Memory B cell (primary cell): ENCODE measurements around the gene PLD1.
A peak's percentile ranks its signal among the peaks of the same experiment; 100 is the strongest.
"Not testable (repeated sequence)": the region's sequence is repeated elsewhere in the genome, so short reads cannot be mapped to it uniquely, and the experiment has no call there.

ENCODE experiments used
- ATAC-seq: fragments of 150-1000 bp; cut with Tn5 transposase; 2 replicates; pipeline ENCODE4 v1.10.0; 2021; ENCODE audit warnings: low read depth, mild to moderate bottlenecking, moderate library complexity
- DNase-seq, 2 donors: peaks; one replicate each; pipeline ENCODE4 v3.0.0; 2022; ENCODE audit warnings: low spot score in 2 of 2
- H3K27ac Mint-ChIP-seq: one replicate; pipeline ENCODE4 v1.8.0; 2022; ENCODE audit warnings: mild to moderate bottlenecking, moderate library complexity, mixed read lengths
- H3K27me3 Mint-ChIP-seq: one replicate; pipeline ENCODE4 v1.8.0; 2022; ENCODE audit warnings: mixed read lengths
- H3K36me3 Mint-ChIP-seq: one replicate; pipeline ENCODE4 v1.8.0; 2022; ENCODE audit warnings: mild to moderate bottlenecking, mixed read lengths
- H3K4me1 Mint-ChIP-seq: one replicate; pipeline ENCODE4 v1.8.0; 2022; ENCODE audit warnings: mixed read lengths
- H3K4me3 Mint-ChIP-seq: one replicate; pipeline ENCODE4 v1.8.0; 2022; ENCODE audit warnings: mild to moderate bottlenecking, moderate library complexity, mixed read lengths
- H3K9me3 Mint-ChIP-seq: one replicate; pipeline ENCODE4 v1.8.0; 2022; ENCODE audit warnings: mixed read lengths

Gene PLD1

DNA sequence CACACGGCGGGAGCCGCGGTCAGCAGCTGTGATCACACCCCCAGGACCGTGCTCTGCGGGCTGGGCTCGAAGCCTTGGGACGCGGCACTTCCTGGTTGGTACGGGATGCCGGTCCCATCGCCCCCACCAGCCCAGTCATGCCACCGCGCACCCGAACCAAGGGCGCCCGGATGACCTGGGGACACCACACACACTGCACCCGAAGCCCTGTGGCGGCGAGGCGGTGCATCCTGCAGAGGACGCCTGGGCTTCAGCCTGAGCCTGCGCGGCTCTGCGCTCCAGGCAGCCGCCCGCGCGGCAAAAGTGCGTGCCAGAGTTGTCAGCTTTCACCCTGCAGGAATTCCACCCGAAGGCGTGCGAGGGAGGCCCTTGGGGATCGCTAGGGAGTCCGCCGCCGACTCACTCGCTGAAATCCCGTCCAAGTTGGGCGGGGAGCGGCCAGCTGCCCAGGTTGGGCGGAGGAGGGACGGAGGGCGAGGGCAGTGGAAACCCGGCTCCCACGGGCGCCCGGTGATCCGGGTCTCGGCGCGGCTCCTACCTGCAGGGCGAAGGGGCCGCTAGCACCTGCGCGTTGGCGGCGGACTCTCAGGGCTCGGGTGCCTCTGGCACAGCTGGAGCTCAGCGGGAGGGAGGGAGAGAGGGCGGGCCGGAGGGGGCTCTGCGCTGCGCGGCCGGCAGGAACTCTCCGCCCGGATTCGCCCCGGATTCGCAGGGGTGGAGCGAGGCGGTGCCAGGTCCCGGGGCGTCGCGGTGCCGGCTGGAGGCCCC is at the start of gene PLD1:
Gene PLD1 (minus strand): TSS at position 623 of the 768 bp plus-strand sequence. CDS start 72,432 bp downstream, outside the sequence.
- no peak within 1 kb of the TSS for H3K27ac Mint-ChIP-seq
- ATAC-seq (peak; percentile 34), DNase-seq (no peak)
- H3K36me3 Mint-ChIP-seq: peaks cover 5% of the 10 kb centered on the region
- peak within 1 kb of the TSS; percentile 59 for H3K4me3 Mint-ChIP-seq
- H3K4me1 Mint-ChIP-seq: peaks cover 6% of the 10 kb centered on the region
- H3K9me3 Mint-ChIP-seq: peaks cover 2% of the 10 kb centered on the region
- peaks cover 21% of the 10 kb centered on the region for H3K27me3 Mint-ChIP-seq

GRCh38 chr3:171858770-171859169 is 48.5 kb upstream of the PLD1 start:
- not testable (repeated sequence) for H3K27ac Mint-ChIP-seq

GRCh38 chr3:171854649-171855305 is 44.5 kb upstream of the PLD1 start:
- Mint-ChIP-seq H3K36me3 (no peaks in the 10 kb centered on the region), H3K4me1 (no peaks in the 10 kb centered on the region), H3K27ac (no peak overlapping the region), H3K4me3 (no peak overlapping the region), H3K27me3 (peaks cover 1% of the 10 kb centered on the region), H3K9me3 (no peaks in the 10 kb centered on the region)
- ATAC-seq: no peak
- no peak for DNase-seq

More at GRCh38 chr3:171858770-171859169, 48.5 kb upstream of the PLD1 start:
- H3K4me1 Mint-ChIP-seq, H3K9me3 Mint-ChIP-seq, ATAC-seq, DNase-seq, H3K4me3 Mint-ChIP-seq, H3K36me3 Mint-ChIP-seq, H3K27me3 Mint-ChIP-seq: not testable (repeated sequence)

GRCh38 chr3:171851660-171852058 is 41.4 kb upstream of the PLD1 start:
- Mint-ChIP-seq H3K36me3 (no peaks in the 10 kb centered on the region), H3K27ac (no peak overlapping the region), H3K27me3 (peaks cover 4% of the 10 kb centered on the region), H3K4me1 (no peaks in the 10 kb centered on the region), H3K9me3 (no peaks in the 10 kb centered on the region), H3K4me3 (no peak overlapping the region)
- ATAC-seq: no peak
- no peak for DNase-seq

DNA sequence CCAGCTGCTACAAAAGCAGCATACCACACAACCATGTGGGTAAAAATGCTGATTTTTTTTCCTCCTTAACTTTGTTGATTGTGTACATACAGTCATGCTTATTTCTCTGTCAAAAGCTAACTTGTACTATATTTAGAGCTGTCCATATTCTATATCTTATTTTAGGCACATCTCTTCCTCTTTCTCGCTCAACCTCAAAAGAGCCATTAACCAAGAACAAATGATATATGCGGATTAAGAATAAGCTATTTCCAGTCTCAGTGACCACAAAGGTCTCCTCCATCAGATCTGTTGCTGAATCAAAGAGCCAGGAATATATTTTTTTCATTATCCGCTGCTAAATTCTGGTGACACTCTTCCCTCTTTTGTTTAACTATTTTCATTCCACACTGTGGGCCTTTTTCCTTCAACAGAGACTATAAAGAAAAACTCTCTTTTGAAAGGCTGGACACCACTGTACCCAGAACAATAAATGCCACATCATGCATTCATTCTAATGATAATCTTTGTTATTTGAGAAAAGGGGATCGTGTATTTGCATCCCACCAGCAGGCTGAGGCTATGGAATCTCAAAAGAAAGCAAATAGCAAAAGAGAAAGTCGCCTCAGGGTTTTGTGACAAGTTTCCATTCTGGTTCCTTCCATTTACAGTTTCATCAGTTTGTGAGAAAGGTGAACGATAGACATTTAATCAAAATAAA is 40.8 kb upstream of the PLD1 start:
- no peaks in the 10 kb centered on the region for H3K4me1 Mint-ChIP-seq
- no peak for ATAC-seq
- no peaks in the 10 kb centered on the region for H3K36me3 Mint-ChIP-seq
- peaks cover 5% of the 10 kb centered on the region for H3K27me3 Mint-ChIP-seq
- peaks cover under 1% of the 10 kb centered on the region for H3K9me3 Mint-ChIP-seq
- H3K4me3 Mint-ChIP-seq: no peak overlapping the region
- no peak for DNase-seq
- H3K27ac Mint-ChIP-seq: no peak overlapping the region

GRCh38 chr3:171850320-171850959 is 40.2 kb upstream of the PLD1 start:
- Mint-ChIP-seq H3K27ac (no peak overlapping the region), H3K4me1 (no peaks in the 10 kb centered on the region), H3K9me3 (peaks cover 3% of the 10 kb centered on the region), H3K4me3 (no peak overlapping the region), H3K27me3 (peaks cover 7% of the 10 kb centered on the region), H3K36me3 (no peaks in the 10 kb centered on the region)
- ATAC-seq (no peak), DNase-seq (no peak)

- peaks cover 3% of the 10 kb centered on the region for H3K9me3 Mint-ChIP-seq
- DNase-seq (no peak), ATAC-seq (no peak)
- no peak overlapping the region for H3K4me3 Mint-ChIP-seq
- peaks cover 7% of the 10 kb centered on the region for H3K27me3 Mint-ChIP-seq
- H3K27ac Mint-ChIP-seq: no peak overlapping the region
- no peaks in the 10 kb centered on the region for H3K4me1 Mint-ChIP-seq
- no peaks in the 10 kb centered on the region for H3K36me3 Mint-ChIP-seq
Measured at GRCh38 chr3:171849617-171850319, 39.5 kb upstream of the PLD1 start.

- DNase-seq (no peak), ATAC-seq (no peak)
- Mint-ChIP-seq H3K36me3 (no peaks in the 10 kb centered on the region), H3K9me3 (peaks cover 3% of the 10 kb centered on the region), H3K4me1 (no peaks in the 10 kb centered on the region), H3K4me3 (no peak overlapping the region), H3K27me3 (peaks cover 7% of the 10 kb centered on the region), H3K27ac (no peak overlapping the region)
Measured at GRCh38 chr3:171847595-171848259, 37.4 kb upstream of the PLD1 start.

- peaks cover 3% of the 10 kb centered on the region for H3K9me3 Mint-ChIP-seq
- no peak overlapping the region for H3K4me3 Mint-ChIP-seq
- DNase-seq: no peak
- peaks cover 7% of the 10 kb centered on the region for H3K27me3 Mint-ChIP-seq
- no peaks in the 10 kb centered on the region for H3K4me1 Mint-ChIP-seq
- ATAC-seq: no peak
- no peak overlapping the region for H3K27ac Mint-ChIP-seq
- H3K36me3 Mint-ChIP-seq: no peaks in the 10 kb centered on the region
Measured at GRCh38 chr3:171847133-171847532, 36.9 kb upstream of the PLD1 start.

GRCh38 chr3:171846597-171846996 is 36.3 kb upstream of the PLD1 start:
- Mint-ChIP-seq H3K4me3 (no peak overlapping the region), H3K9me3 (peaks cover 3% of the 10 kb centered on the region), H3K27ac (no peak overlapping the region), H3K4me1 (no peaks in the 10 kb centered on the region), H3K27me3 (peaks cover 7% of the 10 kb centered on the region), H3K36me3 (no peaks in the 10 kb centered on the region)
- no peak for DNase-seq
- no peak for ATAC-seq

DNA sequence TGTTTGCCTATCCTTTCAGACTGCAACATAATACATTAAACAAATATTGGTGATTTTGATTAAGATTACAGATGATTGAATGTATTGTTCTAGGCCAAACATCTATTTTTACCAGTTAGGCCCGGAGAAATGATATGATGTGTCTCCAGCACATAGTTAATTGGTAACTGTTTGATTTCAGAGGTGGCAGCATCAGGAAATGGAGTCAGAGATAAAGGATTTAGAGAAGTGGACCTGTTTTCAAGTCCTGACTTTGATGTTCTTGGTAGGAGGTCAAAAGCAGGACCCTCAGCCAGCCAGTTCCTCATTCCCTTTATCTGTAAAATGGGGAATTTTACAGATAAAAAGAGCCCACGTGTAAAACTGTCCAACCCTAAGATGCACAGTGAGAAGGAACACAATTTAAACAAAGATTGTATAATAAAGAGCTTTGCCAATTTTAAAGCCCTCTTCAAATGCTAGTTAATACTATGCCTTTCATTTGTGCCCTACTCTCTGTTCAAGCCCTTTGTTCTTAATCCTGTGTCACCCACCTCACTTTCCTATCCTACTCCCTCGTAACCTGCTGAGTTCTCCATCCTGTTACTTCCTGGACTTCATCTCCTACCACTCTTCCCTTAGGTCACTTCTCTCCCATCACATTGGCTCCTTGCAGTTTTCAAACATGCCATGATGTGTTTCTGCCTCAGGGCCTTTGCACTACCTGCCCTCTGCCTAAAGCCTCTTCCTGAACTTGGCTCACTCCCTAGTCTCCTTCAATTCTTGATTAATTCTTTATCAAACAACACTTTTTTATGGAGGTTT is 35.4 kb upstream of the PLD1 start:
- no peaks in the 10 kb centered on the region for H3K36me3 Mint-ChIP-seq
- peaks cover 3% of the 10 kb centered on the region for H3K9me3 Mint-ChIP-seq
- no peak overlapping the region for H3K27ac Mint-ChIP-seq
- ATAC-seq (no peak), DNase-seq (no peak)
- no peaks in the 10 kb centered on the region for H3K4me1 Mint-ChIP-seq
- peaks cover 9% of the 10 kb centered on the region for H3K27me3 Mint-ChIP-seq
- H3K4me3 Mint-ChIP-seq: no peak overlapping the region

DNA sequence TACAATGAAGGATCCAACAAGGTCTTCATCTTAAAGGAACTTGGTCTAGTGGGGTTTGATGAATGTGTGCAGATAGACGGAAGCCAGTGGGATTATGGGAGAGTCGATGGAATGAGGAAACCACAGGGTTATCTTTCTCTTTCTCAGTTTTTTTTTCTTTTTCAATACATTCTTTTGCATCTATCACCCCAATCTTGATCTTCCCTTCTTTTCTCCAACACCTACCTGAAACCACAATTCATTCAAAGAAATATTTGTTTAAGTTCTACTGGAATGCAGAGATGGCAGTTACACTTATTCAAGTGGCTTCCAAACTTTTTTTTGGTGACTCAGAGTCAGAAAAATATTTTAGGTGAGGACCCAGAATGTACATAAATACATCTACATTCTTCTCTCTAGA is 34.6 kb upstream of the PLD1 start:
- Mint-ChIP-seq H3K36me3 (no peaks in the 10 kb centered on the region), H3K9me3 (peaks cover 3% of the 10 kb centered on the region), H3K27ac (no peak overlapping the region), H3K4me1 (no peaks in the 10 kb centered on the region), H3K27me3 (peaks cover 11% of the 10 kb centered on the region), H3K4me3 (no peak overlapping the region)
- ATAC-seq: no peak
- DNase-seq: no peak
